ENCODE results near the gene UPF2. TPM values are rescaled to one million over a fixed set of nuclear protein-coding genes. Genes with fewer than 3 reads are reported as not detected.
A peak's percentile ranks its signal among the peaks of the same experiment; 100 is the strongest.
"Not testable (repeated sequence)": the region's sequence is repeated elsewhere in the genome, so short reads cannot be mapped to it uniquely, and the experiment has no call there.

Gene UPF2, protein sequence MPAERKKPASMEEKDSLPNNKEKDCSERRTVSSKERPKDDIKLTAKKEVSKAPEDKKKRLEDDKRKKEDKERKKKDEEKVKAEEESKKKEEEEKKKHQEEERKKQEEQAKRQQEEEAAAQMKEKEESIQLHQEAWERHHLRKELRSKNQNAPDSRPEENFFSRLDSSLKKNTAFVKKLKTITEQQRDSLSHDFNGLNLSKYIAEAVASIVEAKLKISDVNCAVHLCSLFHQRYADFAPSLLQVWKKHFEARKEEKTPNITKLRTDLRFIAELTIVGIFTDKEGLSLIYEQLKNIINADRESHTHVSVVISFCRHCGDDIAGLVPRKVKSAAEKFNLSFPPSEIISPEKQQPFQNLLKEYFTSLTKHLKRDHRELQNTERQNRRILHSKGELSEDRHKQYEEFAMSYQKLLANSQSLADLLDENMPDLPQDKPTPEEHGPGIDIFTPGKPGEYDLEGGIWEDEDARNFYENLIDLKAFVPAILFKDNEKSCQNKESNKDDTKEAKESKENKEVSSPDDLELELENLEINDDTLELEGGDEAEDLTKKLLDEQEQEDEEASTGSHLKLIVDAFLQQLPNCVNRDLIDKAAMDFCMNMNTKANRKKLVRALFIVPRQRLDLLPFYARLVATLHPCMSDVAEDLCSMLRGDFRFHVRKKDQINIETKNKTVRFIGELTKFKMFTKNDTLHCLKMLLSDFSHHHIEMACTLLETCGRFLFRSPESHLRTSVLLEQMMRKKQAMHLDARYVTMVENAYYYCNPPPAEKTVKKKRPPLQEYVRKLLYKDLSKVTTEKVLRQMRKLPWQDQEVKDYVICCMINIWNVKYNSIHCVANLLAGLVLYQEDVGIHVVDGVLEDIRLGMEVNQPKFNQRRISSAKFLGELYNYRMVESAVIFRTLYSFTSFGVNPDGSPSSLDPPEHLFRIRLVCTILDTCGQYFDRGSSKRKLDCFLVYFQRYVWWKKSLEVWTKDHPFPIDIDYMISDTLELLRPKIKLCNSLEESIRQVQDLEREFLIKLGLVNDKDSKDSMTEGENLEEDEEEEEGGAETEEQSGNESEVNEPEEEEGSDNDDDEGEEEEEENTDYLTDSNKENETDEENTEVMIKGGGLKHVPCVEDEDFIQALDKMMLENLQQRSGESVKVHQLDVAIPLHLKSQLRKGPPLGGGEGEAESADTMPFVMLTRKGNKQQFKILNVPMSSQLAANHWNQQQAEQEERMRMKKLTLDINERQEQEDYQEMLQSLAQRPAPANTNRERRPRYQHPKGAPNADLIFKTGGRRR
- 21.4 TPM for total RNA-seq

DNA sequence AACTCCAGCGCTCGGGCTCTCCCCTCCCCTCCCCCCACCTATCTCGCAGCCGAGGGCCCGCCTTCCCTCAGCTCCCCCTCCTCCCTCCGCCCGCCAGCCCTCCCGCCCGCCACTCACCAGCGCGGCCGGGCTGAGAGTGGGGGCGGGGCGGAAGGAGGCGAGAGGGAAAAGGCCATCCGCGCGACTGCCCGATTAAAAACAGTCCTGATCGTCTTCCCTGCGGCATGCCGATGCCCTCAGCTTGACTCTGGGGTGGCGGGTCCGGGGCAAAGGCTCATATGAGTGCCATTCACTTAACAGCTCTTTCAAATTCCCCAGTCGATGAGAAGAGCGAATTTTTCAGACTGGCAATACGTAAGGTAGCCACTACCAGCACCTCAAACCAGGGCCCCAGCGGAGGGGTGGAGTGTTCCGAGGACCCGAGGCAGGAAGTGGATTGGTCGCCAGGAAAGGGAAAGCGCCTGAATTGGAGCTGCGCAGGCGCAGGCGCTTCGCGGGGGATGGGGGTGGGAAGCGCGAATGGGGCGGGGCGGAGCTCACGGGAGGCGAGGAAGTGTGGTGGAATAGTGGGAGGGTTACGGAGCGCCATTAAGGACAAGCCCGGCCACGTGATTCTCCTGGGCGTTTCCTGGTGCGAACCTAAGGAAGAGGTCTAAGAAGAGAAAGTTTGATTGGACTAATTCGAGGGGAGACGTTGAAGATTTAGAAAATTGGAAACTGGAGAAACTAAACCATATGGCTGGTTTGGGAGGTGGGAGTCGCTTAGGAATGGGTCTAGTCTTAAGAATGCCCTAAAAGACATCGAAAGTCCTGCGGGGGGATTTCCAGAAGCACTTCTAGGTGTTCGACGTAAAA, at the start of gene UPF2:
Gene UPF2 (minus strand): TSS at position 13 of the 855 bp plus-strand sequence. CDS start 7,386 bp downstream, outside the sequence.
- peak; percentile 98 for DNase-seq

DNA sequence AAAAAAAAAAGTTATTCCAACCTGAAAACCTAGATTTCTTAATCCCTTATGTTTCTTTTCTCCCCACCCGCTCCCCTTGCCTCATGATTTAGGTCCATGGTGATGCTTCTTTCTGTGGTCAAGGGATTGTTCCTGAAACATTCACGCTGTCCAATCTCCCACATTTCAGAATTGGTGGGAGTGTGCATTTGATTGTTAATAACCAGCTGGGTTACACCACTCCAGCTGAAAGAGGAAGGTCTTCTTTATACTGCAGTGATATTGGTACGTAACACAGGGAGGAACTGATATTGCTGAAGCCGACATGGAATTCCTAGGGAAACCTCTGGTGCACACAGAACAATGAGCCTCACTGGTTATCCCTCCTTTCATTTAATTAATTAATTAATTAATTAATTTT, 48.8 kb upstream of the UPF2 start:
- DNase-seq, result no peak

DNA sequence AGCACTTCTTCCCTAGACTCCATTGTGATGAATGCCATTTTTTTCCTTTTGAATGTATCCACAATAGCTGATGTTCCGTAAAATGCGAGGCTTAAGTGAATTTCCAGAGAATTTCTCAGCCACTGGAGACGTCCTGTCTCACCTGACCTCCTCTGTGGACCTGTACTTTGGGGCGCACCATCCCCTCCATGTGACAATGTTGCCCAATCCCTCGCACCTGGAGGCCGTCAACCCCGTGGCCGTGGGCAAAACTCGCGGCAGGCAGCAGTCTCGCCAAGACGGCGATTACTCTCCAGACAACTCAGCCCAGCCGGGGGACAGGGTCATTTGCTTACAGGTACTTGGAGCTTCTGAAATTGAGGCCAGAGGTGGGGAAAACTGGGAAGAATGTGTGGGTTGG, 46.3 kb upstream of the UPF2 start:
- no peak for DNase-seq

DNA sequence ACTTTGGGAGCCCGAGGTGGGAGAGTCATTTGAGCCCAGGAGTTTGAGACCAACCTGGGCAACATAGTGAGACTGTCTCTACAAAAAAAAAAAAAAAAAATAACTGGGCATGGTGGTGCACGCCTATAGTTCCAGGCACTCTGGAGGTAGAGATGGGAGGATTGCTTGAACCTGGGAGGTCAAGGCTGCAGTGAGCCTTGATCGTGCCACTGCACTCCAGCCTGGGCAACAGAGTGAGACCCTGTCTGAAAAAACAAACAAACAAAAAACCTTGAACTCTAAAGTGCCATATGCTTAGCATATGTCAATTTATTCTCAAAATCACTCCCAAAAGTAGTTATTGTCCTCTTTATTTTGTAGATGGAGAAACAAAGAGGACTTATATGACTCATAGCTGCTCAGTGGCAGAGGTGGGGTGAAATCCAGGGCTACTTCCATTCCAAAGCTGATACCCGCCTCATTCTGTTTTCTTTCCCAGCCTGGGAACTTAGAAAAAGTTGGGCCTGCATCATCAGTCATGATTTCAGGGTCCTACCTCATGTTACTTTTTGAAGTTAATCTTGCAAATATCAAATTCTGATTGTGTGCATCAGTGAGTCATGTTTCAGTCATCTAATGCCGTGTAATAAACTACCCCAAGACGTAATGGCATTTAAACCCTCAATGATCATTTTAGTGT, 39.4 kb upstream of the UPF2 start:
- DNase-seq, result no peak

DNA sequence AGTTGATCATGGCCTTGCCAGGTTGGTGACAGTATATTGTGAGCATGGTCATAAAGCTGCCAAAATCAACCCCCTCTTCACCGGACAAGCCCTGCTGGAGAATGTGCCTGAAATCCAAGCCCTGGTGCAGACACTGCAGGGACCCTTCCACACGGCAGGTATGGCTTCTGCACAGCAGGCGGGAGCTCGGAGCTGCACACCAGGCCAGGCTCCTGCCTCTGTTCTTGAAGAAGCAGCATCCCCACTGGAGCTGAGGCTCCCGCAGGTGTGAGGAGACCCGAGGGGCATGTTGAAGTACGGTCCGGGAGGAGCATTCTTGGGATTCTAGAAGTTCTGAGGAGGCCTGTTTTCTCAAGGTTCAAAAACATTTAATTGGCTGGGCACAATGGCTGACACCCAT, 38.9 kb upstream of the UPF2 start:
- no peak for DNase-seq

DNA sequence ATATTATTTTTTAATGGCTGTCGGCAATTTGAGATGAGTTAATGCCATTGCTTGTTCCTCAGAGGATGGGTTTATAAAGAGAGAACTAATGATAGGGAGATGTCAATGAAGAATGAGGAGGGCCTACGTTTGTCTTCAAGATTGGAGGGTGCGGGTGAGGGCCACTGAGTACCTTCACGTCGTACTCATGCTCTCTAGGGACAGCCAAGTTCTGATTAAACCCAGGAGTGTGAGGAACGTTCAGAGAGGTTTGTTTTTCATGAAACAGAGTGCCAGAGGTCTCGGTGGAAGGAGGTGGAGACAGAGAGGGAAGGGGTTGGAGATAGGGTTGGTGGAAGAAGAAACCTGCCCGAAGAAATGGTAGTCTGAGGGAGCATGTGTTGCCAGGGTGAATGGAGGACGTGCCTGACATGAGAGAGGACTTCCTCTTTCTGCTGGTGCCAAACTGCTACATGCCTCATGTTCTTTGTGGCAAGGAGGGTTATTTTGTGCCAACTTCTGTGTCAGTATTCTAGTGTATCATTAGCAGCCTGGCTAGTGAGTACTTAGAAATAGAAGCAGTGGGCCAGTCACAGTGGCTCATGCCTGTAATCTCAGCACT, 35.1 kb upstream of the UPF2 start:
- no peak for DNase-seq

DNA sequence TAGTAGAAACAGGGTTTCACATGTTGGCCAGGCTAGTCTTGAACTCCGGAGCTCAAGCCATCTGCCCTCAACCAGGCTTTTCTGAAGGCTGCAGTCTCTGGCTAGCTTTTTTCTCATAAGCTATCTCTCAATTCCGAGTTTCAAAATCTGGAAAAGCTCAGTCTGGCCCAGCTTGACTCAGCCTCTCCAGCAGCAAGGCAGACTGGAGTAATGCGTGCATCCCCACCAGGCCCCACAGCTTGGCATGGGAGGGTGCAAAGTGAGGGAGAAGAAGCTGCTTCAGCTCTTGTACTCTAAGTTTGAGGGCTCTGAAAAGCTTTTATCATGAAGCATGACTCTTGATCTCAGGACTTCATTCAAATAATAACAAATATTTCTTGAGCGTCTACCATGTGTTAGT, 30.9 kb upstream of the UPF2 start:
- no peak for DNase-seq

DNA sequence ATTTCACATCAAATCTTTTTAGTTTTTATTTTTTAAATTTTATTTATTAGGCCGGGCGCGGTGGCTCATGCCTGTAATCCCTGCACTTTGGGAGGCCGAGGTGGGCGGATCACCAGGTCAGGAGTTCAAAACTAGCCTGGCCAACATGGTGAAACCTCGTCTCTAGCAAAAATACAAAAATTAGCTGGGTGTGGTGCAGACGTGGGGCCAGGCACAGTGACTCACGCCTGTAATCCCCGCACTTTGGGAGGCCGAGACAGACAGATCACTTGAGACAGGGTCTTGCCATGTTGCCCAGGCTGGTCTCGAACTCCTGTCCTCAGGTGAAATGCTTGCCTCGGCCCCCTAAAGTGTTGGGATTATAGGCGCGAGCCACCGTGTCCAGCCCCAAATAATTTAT, 28.8 kb upstream of the UPF2 start:
- DNase-seq, result not testable (repeated sequence)

DNA sequence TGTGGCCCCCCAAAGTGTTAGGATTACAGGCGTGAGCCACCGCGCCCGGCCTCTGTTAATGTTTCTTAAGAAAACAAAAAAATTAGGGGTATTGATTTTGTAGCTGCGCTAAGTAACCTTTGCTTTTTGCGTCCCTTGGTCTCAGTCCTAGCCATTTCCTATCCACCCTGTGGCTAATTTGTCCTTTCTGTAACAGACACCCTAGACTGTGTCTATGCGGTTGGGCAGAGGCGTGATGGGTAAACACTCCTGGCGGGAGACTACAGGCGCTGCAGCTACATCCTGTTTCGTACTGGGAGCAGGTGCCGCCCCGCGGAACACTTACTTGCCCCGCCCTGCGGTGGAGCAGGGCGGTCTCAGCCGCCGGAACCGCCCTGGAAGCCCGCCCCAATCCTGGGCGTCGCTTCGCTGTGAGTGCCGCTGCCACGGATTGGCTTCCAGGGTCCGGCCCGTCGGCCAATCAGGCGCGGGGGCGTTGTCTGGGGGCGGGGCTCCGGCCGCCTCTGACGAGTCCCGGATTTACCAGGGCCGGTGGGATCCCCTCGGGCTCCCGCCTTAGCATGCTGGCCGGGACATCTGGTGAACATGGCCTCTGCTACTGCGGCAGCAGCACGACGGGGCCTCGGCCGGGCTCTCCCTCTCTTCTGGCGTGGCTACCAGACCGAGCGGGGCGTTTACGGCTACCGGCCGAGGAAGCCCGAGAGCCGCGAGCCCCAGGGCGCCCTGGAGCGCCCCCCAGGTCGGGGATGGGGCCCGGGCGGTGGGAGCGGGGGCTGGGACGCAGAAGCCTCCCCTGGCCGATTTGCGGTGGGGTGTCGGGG, 26.1 kb upstream of the UPF2 start, which contains the start of gene DHTKD1:
Gene DHTKD1 (plus strand): TSS at position 506 of the 821 bp plus-strand sequence. CDS start 80 bp downstream, at position 586.
- DNase-seq, result peak; percentile 99

DNA sequence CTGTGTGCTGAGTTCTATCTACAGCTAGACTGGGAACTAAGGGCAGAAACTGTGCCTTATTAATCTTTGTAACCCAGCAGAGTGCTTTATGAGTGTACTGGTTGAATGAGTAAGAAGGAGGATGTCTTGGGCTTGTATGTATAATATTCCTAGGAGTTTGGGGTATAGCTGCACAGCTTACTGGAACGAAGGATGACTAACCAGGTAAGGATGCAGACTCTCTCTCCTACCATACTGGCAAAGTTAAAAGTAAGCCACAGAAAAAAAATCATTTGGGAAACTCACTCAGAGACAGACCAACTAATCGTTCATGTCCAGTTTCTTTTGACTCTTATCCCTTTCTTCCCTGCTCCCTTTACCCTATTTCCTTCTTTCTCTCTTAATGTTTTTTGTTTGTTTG, 24.7 kb upstream of the UPF2 start:
- no peak for DNase-seq

DNA sequence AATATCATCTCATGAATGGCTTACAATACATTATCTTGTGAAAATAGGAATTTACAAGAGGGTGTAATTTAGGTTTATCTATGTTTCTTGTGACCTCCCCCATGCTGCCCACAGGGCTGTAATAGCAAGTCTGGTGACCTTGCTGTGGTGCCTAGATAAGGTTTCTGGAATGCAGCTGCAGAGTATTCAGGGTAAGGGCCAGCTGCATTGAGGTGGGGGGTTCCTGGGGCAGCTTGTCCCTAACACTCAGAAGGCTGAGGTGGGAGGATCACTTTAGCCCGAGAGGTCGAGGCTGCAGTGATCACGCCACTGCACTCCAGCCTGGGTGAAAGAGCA, 20.8 kb upstream of the UPF2 start:
- no peak for DNase-seq

DNA sequence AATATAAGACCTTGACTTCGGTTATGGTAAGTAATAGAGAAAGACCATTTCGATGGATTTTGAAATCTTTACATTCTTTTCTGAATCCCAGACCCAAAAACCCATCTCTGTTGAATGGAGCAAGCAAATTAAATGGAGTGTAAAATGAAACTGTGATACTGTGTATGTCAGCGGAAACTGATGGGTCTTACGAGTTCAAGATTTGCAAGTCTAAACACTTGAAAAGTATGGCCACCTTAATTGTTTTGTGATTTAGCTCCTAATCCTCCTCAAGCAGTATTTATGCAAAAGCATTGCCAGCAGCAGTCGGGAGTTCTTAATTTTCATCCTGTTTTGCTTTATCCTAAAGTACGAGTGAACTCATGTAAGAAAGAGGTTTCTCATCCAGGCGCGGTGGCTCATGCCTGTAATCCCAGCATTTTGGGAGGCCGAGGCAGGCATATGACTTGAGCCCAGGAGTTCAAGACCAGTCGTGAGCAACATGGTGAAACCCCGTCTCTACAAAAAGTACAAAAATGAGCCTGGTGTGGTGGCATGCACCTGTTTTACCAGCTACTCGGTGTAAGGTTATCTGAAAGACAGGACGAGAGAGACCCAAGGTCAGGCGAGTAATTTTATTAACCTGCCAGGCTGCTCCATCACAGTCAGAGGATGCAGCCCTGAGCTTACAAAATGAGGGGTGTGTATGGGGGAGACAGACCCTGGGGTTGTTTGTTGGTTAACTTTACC, 20.3 kb upstream of the UPF2 start:
- DNase-seq, result no peak

DNA sequence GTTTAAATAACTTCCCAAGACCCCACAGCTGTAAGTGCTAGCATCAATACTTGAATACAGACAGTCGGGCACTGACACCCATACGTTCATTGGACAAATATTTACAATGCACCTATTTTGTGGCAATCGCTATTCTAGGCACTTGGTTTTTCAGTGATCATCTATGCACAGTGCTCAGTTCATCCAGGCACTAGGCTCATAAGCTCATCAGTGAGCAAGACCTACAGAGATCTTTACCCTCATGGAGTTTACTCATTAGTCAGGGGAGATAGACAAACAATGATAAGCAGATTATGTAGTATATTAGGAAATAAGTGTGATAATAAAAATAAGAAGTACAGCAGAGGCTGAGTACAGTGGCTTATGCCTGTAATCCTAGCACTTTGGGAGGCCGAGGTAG, 18.5 kb upstream of the UPF2 start:
- DNase-seq, result no peak

DNA sequence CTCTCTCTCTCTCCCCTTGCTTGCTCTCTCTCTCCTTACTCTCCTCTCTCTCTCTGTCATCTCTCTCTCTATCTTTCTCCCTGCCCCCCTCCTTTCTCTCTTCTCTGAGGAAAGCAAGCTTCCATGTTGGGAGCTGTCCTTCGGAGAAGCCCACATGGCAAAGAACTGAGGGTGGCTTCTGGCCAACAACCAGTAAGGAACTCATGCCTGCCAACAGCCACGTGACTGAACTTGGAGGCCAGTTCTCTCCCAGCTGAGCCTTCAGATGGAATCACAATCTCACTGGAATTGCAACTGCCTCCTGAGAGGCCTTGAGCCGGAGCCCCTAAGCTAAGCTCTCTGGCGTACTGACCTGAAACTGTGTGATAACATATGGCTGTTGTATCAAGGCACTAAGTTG, 14.1 kb upstream of the UPF2 start:
- no peak for DNase-seq

DNA sequence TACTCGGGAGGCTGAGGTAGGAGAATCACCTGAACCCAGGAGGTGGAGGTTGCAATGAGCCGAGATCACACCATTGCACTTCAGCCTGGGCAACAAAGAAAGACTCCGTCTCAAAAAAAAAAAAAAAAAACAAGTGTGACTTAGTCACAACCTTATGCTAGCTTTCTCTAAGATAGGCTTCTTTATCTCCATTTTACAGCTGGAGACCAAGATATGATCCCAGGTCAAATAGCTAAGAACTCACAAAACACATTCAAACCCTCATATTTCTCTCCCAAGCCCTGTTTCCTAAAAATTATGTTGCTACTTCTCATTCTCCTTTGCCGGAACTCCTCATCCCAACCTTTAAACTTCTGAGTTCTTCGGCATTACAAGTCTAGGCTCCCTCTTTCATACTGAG, 13.1 kb upstream of the UPF2 start:
- DNase-seq, result no peak

DNA sequence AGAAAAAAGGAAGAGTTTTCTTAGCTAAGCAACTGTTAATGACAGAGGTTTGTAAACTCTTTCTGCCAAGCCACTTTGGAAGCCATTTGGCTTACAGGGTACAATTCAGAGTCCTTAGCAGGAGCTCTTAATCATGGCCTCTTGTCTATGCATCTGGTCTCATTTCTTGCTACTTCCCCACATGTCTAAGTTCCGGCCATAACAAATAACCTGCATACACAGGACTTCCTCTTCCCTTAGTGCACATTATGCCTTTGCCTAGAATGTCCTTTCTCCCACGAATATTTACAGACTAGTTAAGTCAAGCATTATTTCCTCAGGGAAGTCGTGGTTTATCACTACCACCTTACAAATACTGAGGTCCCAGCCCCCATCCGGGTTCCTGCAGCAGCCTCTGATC, 8.6 kb upstream of the UPF2 start:
- DNase-seq, result no peak

DNA sequence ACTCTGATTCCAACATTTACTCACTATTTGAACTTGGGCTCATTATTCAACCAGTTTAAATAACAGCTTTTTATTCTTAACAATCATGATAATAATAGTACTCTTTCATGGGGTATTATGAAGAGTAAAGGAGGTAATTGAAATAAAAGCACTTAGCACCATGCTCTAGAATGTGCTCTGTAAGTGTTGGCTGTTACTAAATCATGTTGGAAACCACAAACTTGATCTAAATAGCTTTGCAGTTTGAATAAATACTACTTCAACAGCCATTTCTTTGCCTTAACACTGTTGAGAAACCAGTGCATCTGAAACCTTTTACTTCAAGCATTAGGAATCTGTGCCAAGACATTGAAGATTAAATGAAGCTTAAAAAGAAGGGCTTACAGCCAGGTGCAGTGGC, 7.9 kb upstream of the UPF2 start:
- DNase-seq, result no peak

DNA sequence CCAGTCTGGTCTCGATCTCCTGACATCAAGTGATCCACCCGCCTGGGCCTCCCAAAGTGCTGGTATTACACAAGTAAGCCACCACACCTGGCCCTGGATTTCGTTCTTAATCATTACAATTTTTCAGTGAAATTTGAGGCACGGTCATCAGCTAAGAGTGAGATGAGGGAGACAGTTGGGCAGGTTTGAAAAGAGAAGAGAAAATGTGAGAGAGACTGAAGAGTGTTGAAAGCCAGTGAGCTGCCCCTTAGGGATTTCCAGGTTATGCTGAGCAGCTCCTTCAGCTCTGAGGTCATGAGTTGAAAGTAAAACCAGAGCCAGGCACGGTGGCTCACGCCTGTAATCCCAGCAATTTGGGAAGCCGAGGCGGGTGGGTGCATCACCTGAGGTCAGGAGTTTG, 5.9 kb upstream of the UPF2 start:
- DNase-seq, result no peak

DNA sequence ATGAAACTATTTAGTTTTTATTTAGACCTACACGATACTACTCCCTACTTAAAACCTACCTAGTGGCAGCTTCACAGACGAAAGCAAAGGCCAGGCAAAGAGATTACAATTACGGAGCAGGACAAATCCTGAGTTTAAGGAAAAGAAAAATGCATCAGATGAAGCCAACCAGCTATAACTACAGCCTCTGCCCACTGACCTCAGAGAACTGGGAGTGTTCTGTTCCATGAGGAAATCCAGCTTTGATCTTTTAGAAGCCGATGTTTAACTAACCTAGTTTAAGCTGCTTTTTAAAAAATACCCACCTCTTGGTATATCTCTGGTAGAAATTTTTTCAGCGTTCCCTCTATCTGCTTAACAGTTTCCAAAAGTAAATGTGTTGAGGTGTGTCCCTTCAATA, 3.0 kb upstream of the UPF2 start:
- DNase-seq, result no peak

Measured in occipital lobe (tissue), 2 donors.